ENCODE measurements around the gene ROPN1L. TPM values are rescaled to one million over a fixed set of nuclear protein-coding genes. Genes with fewer than 3 reads are reported as not detected.

ROPN1L gene
- polyA plus RNA-seq, 1 donor from 2014 or later: 0.48 TPM

GRCh38 chr5:10442576-10442975, 897 bp downstream of the ROPN1L start:
- H3K4me3 Mint-ChIP-seq: peak overlapping the region; percentile 88 to 94 (median 90)
- peak overlapping the region; percentile 12 to 72 (median 16) for H3K27ac Mint-ChIP-seq
- H3K27me3 Mint-ChIP-seq: peaks cover 7% of the 10 kb centered on the region
- H3K36me3 Mint-ChIP-seq: peaks cover 3% of the 10 kb centered on the region
- H3K4me1 Mint-ChIP-seq: peaks cover 23 to 31% (median 30%) of the 10 kb centered on the region in 3 donors
- H3K9me3 Mint-ChIP-seq: no peaks in the 10 kb centered on the region

- Mint-ChIP-seq H3K9me3 (no peaks in the 10 kb centered on the region), H3K27me3 (peaks cover 7% of the 10 kb centered on the region), H3K36me3 (peaks cover 3% of the 10 kb centered on the region), H3K4me1 (peaks cover 23 to 29% (median 27%) of the 10 kb centered on the region in 3 donors), H3K27ac (peak overlapping the region in 1 of 3 donors; percentile 20), H3K4me3 (peak overlapping the region; percentile 3 to 93 (median 56))
Measured at GRCh38 chr5:10445352-10445751, 3.7 kb downstream of the ROPN1L start.

- H3K9me3 Mint-ChIP-seq: no peaks in the 10 kb centered on the region
- H3K27ac Mint-ChIP-seq: no peak overlapping the region
- H3K4me1 Mint-ChIP-seq: peaks cover 18 to 27% (median 25%) of the 10 kb centered on the region in 3 donors
- peak overlapping the region in 1 of 4 donors; percentile 16 for H3K4me3 Mint-ChIP-seq
- peaks cover 7% of the 10 kb centered on the region for H3K27me3 Mint-ChIP-seq
- H3K36me3 Mint-ChIP-seq: peaks cover 3% of the 10 kb centered on the region
Measured at GRCh38 chr5:10446490-10446889, 4.8 kb downstream of the ROPN1L start.

- peaks cover 3% of the 10 kb centered on the region for H3K36me3 Mint-ChIP-seq
- peaks cover 7% of the 10 kb centered on the region for H3K27me3 Mint-ChIP-seq
- H3K4me3 Mint-ChIP-seq: no peak overlapping the region
- no peak overlapping the region for H3K27ac Mint-ChIP-seq
- peaks cover 18 to 27% (median 25%) of the 10 kb centered on the region in 3 donors for H3K4me1 Mint-ChIP-seq
- H3K9me3 Mint-ChIP-seq: no peaks in the 10 kb centered on the region
Measured at GRCh38 chr5:10447041-10447440, 5.4 kb downstream of the ROPN1L start.

GRCh38 chr5:10448754-10449360, 7.2 kb downstream of the ROPN1L start:
- peaks cover 16 to 22% (median 21%) of the 10 kb centered on the region in 3 donors for H3K4me1 Mint-ChIP-seq
- no peak overlapping the region for H3K27ac Mint-ChIP-seq
- peaks cover 3% of the 10 kb centered on the region for H3K27me3 Mint-ChIP-seq
- H3K9me3 Mint-ChIP-seq: no peaks in the 10 kb centered on the region
- H3K4me3 Mint-ChIP-seq: no peak overlapping the region
- peaks cover 4% of the 10 kb centered on the region for H3K36me3 Mint-ChIP-seq

GRCh38 chr5:10451137-10451824, 9.6 kb downstream of the ROPN1L start:
- Mint-ChIP-seq H3K36me3 (peaks cover 1% of the 10 kb centered on the region), H3K4me3 (no peak overlapping the region), H3K9me3 (no peaks in the 10 kb centered on the region), H3K27me3 (no peaks in the 10 kb centered on the region), H3K27ac (no peak overlapping the region), H3K4me1 (peaks cover 3 to 11% (median 8%) of the 10 kb centered on the region in 3 donors)

- Mint-ChIP-seq H3K4me3 (peak overlapping the region in 1 of 4 donors; percentile 41), H3K27me3 (no peaks in the 10 kb centered on the region), H3K4me1 (peaks cover 3 to 6% (median 3%) of the 10 kb centered on the region in 3 donors), H3K36me3 (peaks cover 1% of the 10 kb centered on the region), H3K9me3 (no peaks in the 10 kb centered on the region), H3K27ac (peak overlapping the region in 1 of 3 donors; percentile 10)
Measured at GRCh38 chr5:10452768-10453331, 11.2 kb downstream of the ROPN1L start.

GRCh38 chr5:10453545-10453944, 11.9 kb downstream of the ROPN1L start:
- Mint-ChIP-seq H3K36me3 (peaks cover 1% of the 10 kb centered on the region), H3K9me3 (no peaks in the 10 kb centered on the region), H3K4me1 (peaks cover 3 to 6% (median 3%) of the 10 kb centered on the region in 3 donors), H3K27me3 (no peaks in the 10 kb centered on the region), H3K4me3 (no peak overlapping the region), H3K27ac (no peak overlapping the region)

GRCh38 chr5:10454591-10455276, 13.1 kb downstream of the ROPN1L start:
- Mint-ChIP-seq H3K27me3 (no peaks in the 10 kb centered on the region), H3K36me3 (peaks cover 1% of the 10 kb centered on the region), H3K9me3 (no peaks in the 10 kb centered on the region), H3K27ac (no peak overlapping the region), H3K4me3 (no peak overlapping the region), H3K4me1 (peaks cover 3 to 6% (median 3%) of the 10 kb centered on the region in 3 donors)

GRCh38 chr5:10455277-10455670, 13.6 kb downstream of the ROPN1L start:
- peaks cover 1% of the 10 kb centered on the region for H3K36me3 Mint-ChIP-seq
- H3K27ac Mint-ChIP-seq: no peak overlapping the region
- no peak overlapping the region for H3K4me3 Mint-ChIP-seq
- peaks cover 3 to 6% (median 3%) of the 10 kb centered on the region in 3 donors for H3K4me1 Mint-ChIP-seq
- H3K9me3 Mint-ChIP-seq: no peaks in the 10 kb centered on the region
- H3K27me3 Mint-ChIP-seq: no peaks in the 10 kb centered on the region

GRCh38 chr5:10456583-10457420, 15.1 kb downstream of the ROPN1L start:
- Mint-ChIP-seq H3K27me3 (no peaks in the 10 kb centered on the region), H3K4me1 (peaks cover 3 to 6% (median 3%) of the 10 kb centered on the region in 3 donors), H3K9me3 (no peaks in the 10 kb centered on the region), H3K27ac (no peak overlapping the region), H3K4me3 (no peak overlapping the region), H3K36me3 (peaks cover 1% of the 10 kb centered on the region)

GRCh38 chr5:10457682-10458574, 16.2 kb downstream of the ROPN1L start:
- H3K9me3 Mint-ChIP-seq: no peaks in the 10 kb centered on the region
- H3K4me1 Mint-ChIP-seq: peaks cover 0 to under 1% (median 0%) of the 10 kb centered on the region in 3 donors
- H3K36me3 Mint-ChIP-seq: no peaks in the 10 kb centered on the region
- no peak overlapping the region for H3K4me3 Mint-ChIP-seq
- H3K27ac Mint-ChIP-seq: no peak overlapping the region
- H3K27me3 Mint-ChIP-seq: no peaks in the 10 kb centered on the region

GRCh38 chr5:10459080-10460055, 17.7 kb downstream of the ROPN1L start:
- no peaks in the 10 kb centered on the region for H3K4me1 Mint-ChIP-seq
- peaks cover 2% of the 10 kb centered on the region for H3K36me3 Mint-ChIP-seq
- no peaks in the 10 kb centered on the region for H3K27me3 Mint-ChIP-seq
- H3K4me3 Mint-ChIP-seq: no peak overlapping the region
- no peak overlapping the region for H3K27ac Mint-ChIP-seq
- no peaks in the 10 kb centered on the region for H3K9me3 Mint-ChIP-seq

All from IgD-negative memory B cell (primary cell).